ENCODE results near the gene GSTT2.

DNA sequence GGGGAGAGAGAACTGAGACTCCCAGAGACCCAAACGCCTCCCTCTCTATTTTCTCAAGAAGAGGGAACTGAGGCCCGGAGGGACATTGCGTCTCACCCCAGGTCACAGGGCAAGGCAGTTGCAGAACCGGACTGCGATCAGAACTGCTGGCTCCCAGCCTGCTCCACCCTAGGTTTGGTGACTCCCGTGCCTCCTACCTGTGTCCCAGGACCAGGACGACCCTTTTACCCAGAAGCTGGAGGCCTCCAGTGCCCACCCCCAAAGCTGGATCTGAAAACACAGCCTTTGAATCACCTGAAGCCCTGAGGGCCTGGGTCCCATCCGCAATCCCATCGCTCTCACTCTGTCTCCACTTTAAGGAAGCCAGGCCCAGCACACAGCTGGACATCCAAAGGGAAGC is 24.0 kb downstream of the GSTT2 start:
- TF ChIP-seq, protein P1, sequence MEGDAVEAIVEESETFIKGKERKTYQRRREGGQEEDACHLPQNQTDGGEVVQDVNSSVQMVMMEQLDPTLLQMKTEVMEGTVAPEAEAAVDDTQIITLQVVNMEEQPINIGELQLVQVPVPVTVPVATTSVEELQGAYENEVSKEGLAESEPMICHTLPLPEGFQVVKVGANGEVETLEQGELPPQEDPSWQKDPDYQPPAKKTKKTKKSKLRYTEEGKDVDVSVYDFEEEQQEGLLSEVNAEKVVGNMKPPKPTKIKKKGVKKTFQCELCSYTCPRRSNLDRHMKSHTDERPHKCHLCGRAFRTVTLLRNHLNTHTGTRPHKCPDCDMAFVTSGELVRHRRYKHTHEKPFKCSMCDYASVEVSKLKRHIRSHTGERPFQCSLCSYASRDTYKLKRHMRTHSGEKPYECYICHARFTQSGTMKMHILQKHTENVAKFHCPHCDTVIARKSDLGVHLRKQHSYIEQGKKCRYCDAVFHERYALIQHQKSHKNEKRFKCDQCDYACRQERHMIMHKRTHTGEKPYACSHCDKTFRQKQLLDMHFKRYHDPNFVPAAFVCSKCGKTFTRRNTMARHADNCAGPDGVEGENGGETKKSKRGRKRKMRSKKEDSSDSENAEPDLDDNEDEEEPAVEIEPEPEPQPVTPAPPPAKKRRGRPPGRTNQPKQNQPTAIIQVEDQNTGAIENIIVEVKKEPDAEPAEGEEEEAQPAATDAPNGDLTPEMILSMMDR (IDR thresholded peaks at IDR 0.05) = no peak
- TF ChIP-seq POLR2A (IDR thresholded peaks at IDR 0.05) = no peak

Measured in heart left ventricle (tissue), 13 donors.